GM13976 (cell line): Measurements from ENCODE around the gene CST7.

ENCODE experiments used
- DNase-seq: peaks from one replicate; pipeline ENCODE4 v3.0.0; 2012; ENCODE audit warnings: low spot score
- in situ Hi-C: fragments of 300-500 bp; cut with MboI; formaldehyde crosslinking; loops from one replicate; pipeline ENCODE4 v1.12.0; 2022; ENCODE audit warnings: low sequenced_read_pairs, mixed read lengths, inconsistent platforms; ENCODE audit not compliant: unreplicated experiment
- TF ChIP-seq, protein P1 (sequence below): IDR thresholded peaks from 2 replicates; pipeline ENCODE4 v1.5.1; 2012; ENCODE audit warnings: borderline replicate concordance, mild to moderate bottlenecking; ENCODE audit not compliant: insufficient read depth; ENCODE audit errors: extremely low read depth, missing control alignments, control extremely low read depth

CST7 gene

DNA sequence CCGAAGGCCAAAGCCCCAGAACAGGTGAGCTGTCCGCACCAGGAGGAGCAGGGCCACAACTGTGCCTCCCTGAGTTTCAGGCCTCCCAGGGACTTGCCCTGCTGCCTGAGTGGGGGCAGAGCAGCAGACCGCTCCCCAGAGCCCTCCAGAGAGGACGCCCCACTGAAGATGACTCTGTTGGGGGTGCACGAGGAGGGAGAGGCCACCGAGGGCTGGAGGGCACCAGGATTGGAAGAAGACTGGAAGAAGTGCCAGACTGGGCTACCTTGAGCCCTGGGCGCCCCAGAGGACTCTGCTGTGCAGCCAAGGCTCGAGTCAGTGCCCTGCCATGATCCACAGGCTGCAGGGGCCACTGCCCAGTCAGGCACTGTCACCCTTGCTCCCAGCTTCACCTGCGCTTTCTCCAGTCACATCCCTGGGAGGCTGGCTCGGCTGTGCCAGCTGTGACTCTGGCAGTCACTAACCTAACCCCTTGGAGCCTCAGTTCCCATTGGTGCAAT lies 11.3 kb downstream of the CST7 start:
- TF ChIP-seq, protein P1, sequence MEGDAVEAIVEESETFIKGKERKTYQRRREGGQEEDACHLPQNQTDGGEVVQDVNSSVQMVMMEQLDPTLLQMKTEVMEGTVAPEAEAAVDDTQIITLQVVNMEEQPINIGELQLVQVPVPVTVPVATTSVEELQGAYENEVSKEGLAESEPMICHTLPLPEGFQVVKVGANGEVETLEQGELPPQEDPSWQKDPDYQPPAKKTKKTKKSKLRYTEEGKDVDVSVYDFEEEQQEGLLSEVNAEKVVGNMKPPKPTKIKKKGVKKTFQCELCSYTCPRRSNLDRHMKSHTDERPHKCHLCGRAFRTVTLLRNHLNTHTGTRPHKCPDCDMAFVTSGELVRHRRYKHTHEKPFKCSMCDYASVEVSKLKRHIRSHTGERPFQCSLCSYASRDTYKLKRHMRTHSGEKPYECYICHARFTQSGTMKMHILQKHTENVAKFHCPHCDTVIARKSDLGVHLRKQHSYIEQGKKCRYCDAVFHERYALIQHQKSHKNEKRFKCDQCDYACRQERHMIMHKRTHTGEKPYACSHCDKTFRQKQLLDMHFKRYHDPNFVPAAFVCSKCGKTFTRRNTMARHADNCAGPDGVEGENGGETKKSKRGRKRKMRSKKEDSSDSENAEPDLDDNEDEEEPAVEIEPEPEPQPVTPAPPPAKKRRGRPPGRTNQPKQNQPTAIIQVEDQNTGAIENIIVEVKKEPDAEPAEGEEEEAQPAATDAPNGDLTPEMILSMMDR, result no peak
- DNase-seq, result no peak
- in situ Hi-C loops, result no loop called here

DNA sequence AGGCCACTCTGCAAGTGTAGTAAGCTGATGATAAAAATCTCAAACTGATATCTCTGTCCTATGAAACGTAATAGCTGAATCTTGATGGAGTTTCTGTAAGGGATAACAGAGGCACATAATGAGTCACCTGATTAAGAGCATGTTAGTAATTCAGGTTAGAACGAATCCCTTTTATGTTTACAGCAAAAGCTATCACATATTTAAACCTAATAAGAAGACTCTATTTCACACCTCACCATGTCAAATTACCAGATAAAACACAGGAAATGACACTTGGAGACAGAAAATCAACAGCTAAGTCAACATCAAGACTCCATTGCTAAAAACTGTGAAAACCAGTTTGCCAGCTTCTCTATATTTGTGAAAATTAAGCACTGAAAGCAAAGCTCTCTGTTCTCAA lies 11.8 kb downstream of the CST7 start:
- TF ChIP-seq, protein P1, result no peak
- in situ Hi-C loops, result no loop called here
- DNase-seq, result no peak

- DNase-seq, result no peak
- in situ Hi-C loops, result no loop called here
- TF ChIP-seq, protein P1, result no peak
These were observed 12.5 kb downstream of the CST7 start for GRCh38 chr20:24961384-24962181.

DNA sequence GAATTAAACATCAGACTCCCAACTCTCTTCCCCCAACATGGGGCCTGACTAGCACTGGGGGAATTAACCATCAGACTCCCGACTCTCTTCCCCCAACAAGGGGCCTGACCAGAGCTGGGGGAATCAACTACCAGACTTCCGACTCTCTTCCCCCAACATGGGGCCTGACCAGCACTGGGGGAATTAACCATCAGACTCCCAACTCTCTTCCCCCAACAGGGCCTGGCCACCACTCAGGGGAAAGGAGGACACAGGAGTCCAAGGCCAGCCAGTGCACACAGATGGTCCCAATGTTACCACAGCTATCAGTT lies 13.1 kb downstream of the CST7 start:
- in situ Hi-C loops, result no loop called here
- TF ChIP-seq, protein P1, result no peak
- no peak for DNase-seq

DNA sequence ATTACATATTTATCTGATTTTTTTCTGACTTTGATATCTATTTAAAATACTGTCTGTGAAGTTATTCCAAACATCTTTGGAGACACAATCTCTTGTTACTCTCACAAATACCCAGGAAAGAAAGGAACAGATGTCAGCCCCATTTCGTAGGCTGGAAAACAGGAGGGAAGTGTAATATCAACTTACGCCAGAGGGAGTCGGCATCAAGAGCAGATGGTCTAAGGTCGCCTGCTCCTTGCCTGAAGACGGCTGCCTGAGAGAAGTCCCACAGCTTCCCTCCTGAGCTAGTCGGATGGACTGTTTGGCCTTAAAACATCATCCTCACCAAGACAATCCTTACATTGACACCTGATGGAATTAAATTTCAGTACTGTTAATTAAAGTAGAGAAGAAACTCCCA lies 13.4 kb downstream of the CST7 start:
- TF ChIP-seq, protein P1, result no peak
- in situ Hi-C loops, result no loop called here
- DNase-seq, result no peak

- no peak for DNase-seq
- TF ChIP-seq, protein P1, result no peak
- in situ Hi-C loops, result no loop called here
These were observed 14.8 kb downstream of the CST7 start for GRCh38 chr20:24963672-24964505.

DNA sequence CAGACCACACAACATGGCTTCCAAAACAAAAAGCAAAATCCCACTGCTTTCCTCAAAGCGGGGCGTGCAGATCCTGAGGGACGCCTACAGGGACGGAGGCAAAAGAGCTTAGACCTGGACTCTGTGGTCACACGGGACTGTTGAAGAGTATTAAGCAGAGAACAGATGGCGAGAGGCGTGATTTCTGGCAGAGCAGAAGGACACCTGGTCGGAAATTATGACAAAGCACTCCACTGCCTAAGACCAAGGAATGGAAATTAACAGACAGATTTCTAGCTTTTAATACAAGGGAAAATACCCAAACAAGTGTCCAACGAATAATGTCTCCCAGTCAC lies 15.4 kb downstream of the CST7 start:
- TF ChIP-seq, protein P1, result no peak
- DNase-seq, result no peak
- in situ Hi-C loops, result no loop called here
